ENCODE results near the gene S100B.

DNA sequence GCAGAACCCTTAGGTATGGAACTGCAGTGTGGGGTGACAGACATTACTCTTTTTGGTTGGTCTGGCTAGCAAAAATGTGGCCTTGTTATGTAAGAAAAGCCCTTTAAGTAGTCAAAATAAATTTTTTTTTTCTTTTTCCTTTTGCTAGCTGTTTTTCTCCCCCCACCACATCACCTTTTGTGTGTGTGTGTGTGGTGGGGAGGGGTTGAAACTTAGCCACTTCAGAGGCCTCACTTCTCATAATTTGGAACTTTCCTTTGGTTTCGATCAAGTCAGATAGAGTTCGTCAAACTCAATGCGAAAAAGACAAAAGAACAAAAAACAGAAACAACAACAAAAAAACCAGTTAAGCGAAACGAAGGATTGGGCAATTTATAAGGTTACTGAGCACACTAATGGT is 28.7 kb upstream of the S100B start:
- TF ChIP-seq REST (IDR thresholded peaks at IDR 0.05) (no peak), CTCF (IDR thresholded peaks at IDR 0.05; ENCODE audit: low read depth, low read length, missing input control) (no peak), JUND (IDR thresholded peaks at IDR 0.05) (no peak), RXRA (IDR thresholded peaks at IDR 0.05) (no peak), ATF3 (IDR thresholded peaks at IDR 0.05) (no peak), RAD21 (IDR thresholded peaks at IDR 0.05) (no peak), TAF1 (conservative IDR thresholded peaks at IDR 0.05) (no peak), YY1 (IDR thresholded peaks at IDR 0.05) (no peak), GABPA (IDR thresholded peaks at IDR 0.05 in 1 of 2, conservative IDR thresholded peaks at IDR 0.05 in 1 of 2) (no peak), SP1 (IDR thresholded peaks at IDR 0.05) (no peak), EGR1 (IDR thresholded peaks at IDR 0.05; ENCODE audit: low read depth in 2 of 2) (no peak), ZBTB33 (IDR thresholded peaks at IDR 0.05) (no peak)
